Colonic mucosa (tissue), 4 donors: Measurements from ENCODE around the gene TM9SF3. TPM values are rescaled to one million over a fixed set of nuclear protein-coding genes. Genes with fewer than 3 reads are reported as not detected.

Experiments used
- DNase-seq: peaks from one replicate; pipeline ENCODE4 v3.0.0-alpha.2; 2020
- H3K27ac ChIP-seq: fragments of 200-600 bp; one replicate; pipeline ENCODE4 v1.8.0; 2021
- H3K27me3 ChIP-seq: fragments of 200-600 bp; one replicate; pipeline ENCODE4 v1.8.0; 2021
- H3K36me3 ChIP-seq: fragments of 200-600 bp; one replicate; pipeline ENCODE4 v1.8.0; 2021
- H3K4me1 ChIP-seq: fragments of 200-600 bp; one replicate; pipeline ENCODE4 v1.8.0; 2021; ENCODE audit warnings: mild to moderate bottlenecking
- H3K4me3 ChIP-seq: fragments of 200-600 bp; one replicate; pipeline ENCODE4 v1.8.0; 2021
- H3K9ac ChIP-seq, 2 donors: one replicate each; pipeline ENCODE4 v1.7.0; 2013; ENCODE audit warnings: control low read depth in 2 of 2, low read depth in 2 of 2, low read length in 2 of 2
- H3K9me3 ChIP-seq: fragments of 200-600 bp; one replicate; pipeline ENCODE4 v1.8.0; 2021
- intact Hi-C: fragments of 100-400 bp; cut with DNase I; formaldehyde crosslinking; loops from one replicate; pipeline ENCODE4 v1.14.1; 2022
- total RNA-seq, 2 donors: library from RNA; stranded (reverse); fragmentation: NEBNext Ultra II Directional in 1 of 2; extraction: Animal tissue kit (Norgen Biotek cat#: 25700) in 1 of 2; gene quantifications; one replicate each; pipeline ENCODE4 v1.2.1, GENCODE V29; 2021
- TF ChIP-seq, protein P1 (sequence below): fragments of 200-600 bp; IDR thresholded peaks from one replicate; pipeline ENCODE4 v1.8.0; 2022; ENCODE audit warnings: antibody characterized with exemption, mild to moderate bottlenecking
- donor health status: healthy.
- donor health status: DM: no; HTN: no; CAD: no.
- donor health status: DM: no; HTN: no; CAD: no.

Gene TM9SF3
- total RNA-seq, 2 donors from 2014 or later: 285 to 392 TPM

DNA sequence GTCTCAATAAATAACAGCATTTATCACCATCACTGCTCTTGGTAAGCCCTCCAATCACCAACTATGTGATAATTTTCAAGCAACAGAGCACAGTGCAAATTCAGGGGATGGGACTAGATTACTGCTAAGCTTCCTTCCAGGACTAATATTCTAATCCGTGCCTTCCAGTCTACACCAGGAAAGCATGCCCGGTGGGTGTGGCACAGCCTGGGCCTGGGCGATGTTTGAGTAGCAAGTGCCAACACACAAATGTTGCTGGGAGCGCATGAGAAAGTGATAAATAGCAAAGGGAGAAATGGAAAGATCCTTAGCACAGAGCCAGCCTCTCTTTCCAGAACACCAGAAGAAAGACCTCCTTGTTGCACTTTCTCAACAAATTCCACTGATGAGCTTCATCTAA, 13.5 kb upstream of the TM9SF3 start:
- Histone ChIP-seq H3K4me1 (peaks cover 4% of the 10 kb centered on the region), H3K4me3 (no peak overlapping the region), H3K36me3 (no peaks in the 10 kb centered on the region), H3K9ac (no peak overlapping the region), H3K27me3 (no peaks in the 10 kb centered on the region), H3K9me3 (no peaks in the 10 kb centered on the region), H3K27ac (peak overlapping the region; percentile 3)
- DNase-seq: peak; percentile 84
- TF ChIP-seq, protein P1, sequence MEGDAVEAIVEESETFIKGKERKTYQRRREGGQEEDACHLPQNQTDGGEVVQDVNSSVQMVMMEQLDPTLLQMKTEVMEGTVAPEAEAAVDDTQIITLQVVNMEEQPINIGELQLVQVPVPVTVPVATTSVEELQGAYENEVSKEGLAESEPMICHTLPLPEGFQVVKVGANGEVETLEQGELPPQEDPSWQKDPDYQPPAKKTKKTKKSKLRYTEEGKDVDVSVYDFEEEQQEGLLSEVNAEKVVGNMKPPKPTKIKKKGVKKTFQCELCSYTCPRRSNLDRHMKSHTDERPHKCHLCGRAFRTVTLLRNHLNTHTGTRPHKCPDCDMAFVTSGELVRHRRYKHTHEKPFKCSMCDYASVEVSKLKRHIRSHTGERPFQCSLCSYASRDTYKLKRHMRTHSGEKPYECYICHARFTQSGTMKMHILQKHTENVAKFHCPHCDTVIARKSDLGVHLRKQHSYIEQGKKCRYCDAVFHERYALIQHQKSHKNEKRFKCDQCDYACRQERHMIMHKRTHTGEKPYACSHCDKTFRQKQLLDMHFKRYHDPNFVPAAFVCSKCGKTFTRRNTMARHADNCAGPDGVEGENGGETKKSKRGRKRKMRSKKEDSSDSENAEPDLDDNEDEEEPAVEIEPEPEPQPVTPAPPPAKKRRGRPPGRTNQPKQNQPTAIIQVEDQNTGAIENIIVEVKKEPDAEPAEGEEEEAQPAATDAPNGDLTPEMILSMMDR: no peak
- intact Hi-C loops: no loop called here

DNA sequence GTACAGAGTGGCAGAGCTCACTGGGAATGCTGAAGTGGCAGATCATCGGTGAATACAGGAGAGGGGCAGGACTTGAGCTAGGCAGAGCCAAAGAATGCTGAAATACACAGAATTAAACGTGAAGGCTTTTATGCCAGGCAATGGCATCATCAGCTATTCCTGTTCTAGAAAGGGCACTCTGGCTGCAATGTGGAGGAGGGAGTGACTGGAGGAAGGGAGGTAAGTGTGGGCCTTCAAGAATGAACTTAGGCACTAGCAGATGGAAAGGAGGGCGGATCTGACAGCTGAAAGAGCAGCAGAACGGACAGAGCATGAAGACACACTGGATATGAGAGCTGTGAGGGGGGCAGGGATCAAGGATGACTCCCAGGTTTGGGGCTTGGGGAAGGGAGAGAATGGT, 12.0 kb upstream of the TM9SF3 start:
- Histone ChIP-seq H3K4me3 (no peak overlapping the region), H3K27ac (no peak overlapping the region), H3K4me1 (peaks cover 4% of the 10 kb centered on the region), H3K27me3 (no peaks in the 10 kb centered on the region), H3K36me3 (no peaks in the 10 kb centered on the region), H3K9me3 (no peaks in the 10 kb centered on the region), H3K9ac (no peak overlapping the region)
- TF ChIP-seq, protein P1: no peak
- intact Hi-C loops: no loop called here
- DNase-seq: no peak

DNA sequence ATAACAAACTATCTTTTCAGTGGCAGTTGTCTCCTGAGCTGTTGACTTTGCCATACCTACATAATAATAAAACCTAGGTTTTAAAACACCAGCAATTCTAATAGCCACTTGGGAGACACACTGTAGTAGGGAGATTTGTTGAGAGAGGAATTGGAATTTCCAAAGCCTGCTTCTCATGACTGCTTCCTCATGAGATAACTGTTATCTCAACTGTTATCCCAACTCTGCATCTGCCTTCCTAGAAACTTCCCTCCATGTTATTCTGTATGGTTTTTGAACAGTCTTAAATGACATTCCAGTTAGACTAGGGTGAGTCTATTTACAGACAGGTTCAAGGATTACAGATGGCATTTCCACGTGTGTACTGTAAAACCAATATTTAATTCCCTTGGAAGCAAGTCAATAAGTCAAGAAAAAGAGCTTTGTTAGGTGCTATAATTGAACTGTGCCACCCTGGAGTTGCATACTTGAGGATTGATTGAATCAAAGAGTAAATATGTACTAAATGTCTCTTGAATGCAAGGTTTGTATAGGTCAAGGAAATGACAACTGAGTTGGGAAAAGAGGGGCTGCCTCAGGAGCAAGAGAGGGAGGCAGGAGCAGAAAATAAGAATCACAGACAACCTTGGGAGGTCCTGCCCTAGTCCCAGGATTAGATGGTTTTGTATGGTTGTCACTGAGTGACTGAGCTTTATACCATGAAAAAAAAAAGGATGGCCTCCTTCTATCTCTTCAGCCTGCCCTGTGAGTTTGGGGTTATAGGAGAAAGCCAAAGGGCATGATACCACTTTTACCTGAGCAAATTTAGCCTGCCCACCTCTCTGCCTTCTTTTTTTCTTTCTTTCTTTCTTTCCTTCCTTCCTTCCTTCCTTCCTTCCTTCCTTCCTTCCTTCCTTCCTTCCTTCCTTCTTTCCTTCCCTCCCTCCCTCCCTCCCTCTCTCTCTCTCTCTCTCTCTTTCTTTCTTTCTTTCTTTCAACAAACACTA, 9.9 kb upstream of the TM9SF3 start:
- Histone ChIP-seq H3K27me3 (no peaks in the 10 kb centered on the region), H3K4me3 (no peak overlapping the region), H3K27ac (peak overlapping the region; percentile 20), H3K9ac (peak overlapping the region in 1 of 2 donors; percentile 35), H3K9me3 (no peaks in the 10 kb centered on the region), H3K36me3 (no peaks in the 10 kb centered on the region), H3K4me1 (peaks cover 4% of the 10 kb centered on the region)
- intact Hi-C loops: no loop called here
- DNase-seq: no peak
- TF ChIP-seq, protein P1: no peak

DNA sequence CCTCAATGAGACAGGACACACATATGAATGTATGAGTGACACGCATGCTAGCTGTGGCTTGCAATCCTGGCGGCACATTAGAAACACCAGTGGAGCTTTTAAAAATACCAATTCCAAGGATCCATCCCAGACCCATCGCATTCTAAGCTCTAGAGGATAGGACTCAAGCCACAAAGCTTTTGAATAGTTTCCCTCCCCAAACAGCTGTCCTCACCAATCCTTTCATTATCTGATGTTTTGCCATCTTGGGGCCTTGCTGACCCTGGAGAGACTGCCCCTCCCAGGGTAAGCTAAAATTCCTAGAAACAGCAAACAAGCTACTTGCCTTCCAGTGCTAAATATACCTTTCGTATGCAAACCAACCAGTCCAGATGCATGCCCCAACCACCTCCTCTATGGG, 8.9 kb upstream of the TM9SF3 start:
- H3K4me1 ChIP-seq: peaks cover 2% of the 10 kb centered on the region
- intact Hi-C loops: no loop called here
- H3K9me3 ChIP-seq: no peaks in the 10 kb centered on the region
- H3K27me3 ChIP-seq: no peaks in the 10 kb centered on the region
- no peak for DNase-seq
- H3K27ac ChIP-seq: peak overlapping the region; percentile 20
- no peak overlapping the region for H3K9ac ChIP-seq
- H3K36me3 ChIP-seq: no peaks in the 10 kb centered on the region
- TF ChIP-seq, protein P1: no peak
- no peak overlapping the region for H3K4me3 ChIP-seq

DNA sequence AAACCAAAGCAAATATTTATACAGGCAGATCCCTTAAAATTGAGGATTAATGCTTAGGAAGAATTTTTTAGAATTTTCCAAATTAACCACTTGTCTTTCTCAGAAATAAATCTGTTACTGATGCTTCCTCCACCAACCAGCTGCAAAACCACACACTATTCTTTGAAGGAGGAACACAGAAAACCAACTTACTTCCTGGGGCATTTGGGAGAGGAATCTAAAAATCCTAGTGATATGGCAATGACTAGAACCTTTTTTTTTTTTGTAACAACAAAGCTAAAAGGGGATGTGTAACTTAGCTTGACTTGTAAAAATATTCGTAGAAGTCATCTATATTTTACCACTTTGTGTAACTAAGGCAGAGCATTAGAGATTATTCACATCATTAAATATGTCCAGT, 5.1 kb upstream of the TM9SF3 start:
- Histone ChIP-seq H3K9ac (no peak overlapping the region), H3K27ac (no peak overlapping the region), H3K27me3 (no peaks in the 10 kb centered on the region), H3K36me3 (no peaks in the 10 kb centered on the region), H3K4me1 (peaks cover 4% of the 10 kb centered on the region), H3K9me3 (no peaks in the 10 kb centered on the region), H3K4me3 (no peak overlapping the region)
- TF ChIP-seq, protein P1: no peak
- intact Hi-C loops: no loop called here
- no peak for DNase-seq
